ENCODE results near the gene UPK2. TPM values are rescaled to one million over a fixed set of nuclear protein-coding genes. Genes with fewer than 3 reads are reported as not detected.

UPK2 gene
- total and polyA plus RNA-seq, 10 donors = 0.09 to 0.13 TPM; not detected in 8

DNA sequence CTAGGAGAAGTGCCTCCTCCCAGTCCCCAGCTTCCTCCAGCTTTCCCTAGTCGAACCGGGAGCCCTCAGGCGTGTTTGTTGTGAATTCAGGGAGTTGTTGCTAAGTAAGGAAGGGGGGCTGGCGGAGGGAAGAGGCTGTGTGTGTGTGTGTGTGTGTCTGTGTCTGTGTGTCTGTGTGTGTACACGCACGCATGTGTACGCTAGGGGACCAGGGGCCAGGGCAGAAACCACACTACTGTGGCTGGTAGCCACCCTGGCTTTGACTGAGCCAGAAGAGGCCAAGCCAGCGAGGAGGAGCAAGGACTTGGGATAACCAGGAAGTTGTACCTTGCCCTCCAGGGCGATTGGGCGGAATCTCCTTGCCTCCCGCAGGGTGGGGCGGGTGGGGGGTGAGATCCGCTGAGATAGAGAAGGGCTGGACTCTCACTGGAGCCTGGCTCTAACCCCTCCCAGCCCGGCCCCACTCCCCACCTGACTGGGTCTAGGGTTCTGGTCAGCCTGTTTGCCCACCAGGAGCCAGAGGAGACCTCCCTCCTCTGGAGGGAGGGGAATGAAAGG lies 37.9 kb upstream of the UPK2 start:
- no peaks in the 10 kb centered on the region for H3K9me3 ChIP-seq
- peaks cover 0 to 11% (median 0%) of the 10 kb centered on the region in 6 donors for H3K36me3 ChIP-seq
- TF ChIP-seq POLR2AphosphoS5 (IDR thresholded peaks at IDR 0.05) = peak in 2 of 3 donors; percentile 9 to 17
- TF ChIP-seq, protein P1, sequence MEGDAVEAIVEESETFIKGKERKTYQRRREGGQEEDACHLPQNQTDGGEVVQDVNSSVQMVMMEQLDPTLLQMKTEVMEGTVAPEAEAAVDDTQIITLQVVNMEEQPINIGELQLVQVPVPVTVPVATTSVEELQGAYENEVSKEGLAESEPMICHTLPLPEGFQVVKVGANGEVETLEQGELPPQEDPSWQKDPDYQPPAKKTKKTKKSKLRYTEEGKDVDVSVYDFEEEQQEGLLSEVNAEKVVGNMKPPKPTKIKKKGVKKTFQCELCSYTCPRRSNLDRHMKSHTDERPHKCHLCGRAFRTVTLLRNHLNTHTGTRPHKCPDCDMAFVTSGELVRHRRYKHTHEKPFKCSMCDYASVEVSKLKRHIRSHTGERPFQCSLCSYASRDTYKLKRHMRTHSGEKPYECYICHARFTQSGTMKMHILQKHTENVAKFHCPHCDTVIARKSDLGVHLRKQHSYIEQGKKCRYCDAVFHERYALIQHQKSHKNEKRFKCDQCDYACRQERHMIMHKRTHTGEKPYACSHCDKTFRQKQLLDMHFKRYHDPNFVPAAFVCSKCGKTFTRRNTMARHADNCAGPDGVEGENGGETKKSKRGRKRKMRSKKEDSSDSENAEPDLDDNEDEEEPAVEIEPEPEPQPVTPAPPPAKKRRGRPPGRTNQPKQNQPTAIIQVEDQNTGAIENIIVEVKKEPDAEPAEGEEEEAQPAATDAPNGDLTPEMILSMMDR (IDR thresholded peaks at IDR 0.05 in 8 of 11, conservative IDR thresholded peaks at IDR 0.05 in 3 of 11) = no peak
- peak overlapping the region; percentile 69 to 98 (median 90) for H3K27ac ChIP-seq
- 29 to 49% (median 35%) methylated on average over 9 to 14 of the region's 14 CpGs for WGBS, 5 donors
- DNase-seq = peak; percentile 80
- intact Hi-C loops (cut with DNase I; ENCODE audit: low total_unique reads) = no loop called here
- peaks cover 92 to 100% (median 98%) of the 10 kb centered on the region in 6 donors for H3K4me1 ChIP-seq
- H3K27me3 ChIP-seq (replicated peaks in 1 of 7) = no peaks in the 10 kb centered on the region
- peak overlapping the region in 4 of 8 donors; percentile 10 to 95 (median 19) for H3K4me3 ChIP-seq

DNA sequence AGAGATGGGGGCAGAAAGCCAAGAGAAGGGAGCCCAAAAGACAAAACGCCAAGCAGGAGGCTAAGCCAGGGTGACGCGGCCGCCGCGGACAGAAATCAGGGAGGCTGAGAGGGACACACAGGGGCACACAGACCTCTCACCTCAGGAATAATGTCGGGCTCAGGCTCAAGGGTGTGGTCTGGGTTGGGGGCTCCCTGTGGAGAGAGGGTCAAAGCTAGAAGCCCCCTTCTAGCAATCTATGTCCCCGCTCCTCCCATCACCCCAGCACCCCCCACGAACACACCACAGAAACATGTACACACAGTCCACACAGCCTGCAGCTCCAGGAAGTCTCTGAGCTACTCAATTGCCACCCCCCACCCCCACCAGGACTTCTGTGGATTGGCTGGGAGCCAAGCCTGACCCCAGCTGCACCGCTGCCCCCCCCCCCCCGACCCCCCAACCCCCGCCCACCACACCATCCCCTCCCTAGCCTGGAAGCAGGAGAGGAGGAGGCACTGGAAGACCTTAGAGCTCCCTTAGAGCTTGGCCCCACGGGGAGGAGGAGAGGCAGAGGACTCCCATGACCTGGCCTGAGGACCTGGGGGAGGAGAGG lies 37.3 kb upstream of the UPK2 start:
- peaks cover 0 to 12% (median 0%) of the 10 kb centered on the region in 6 donors for H3K36me3 ChIP-seq
- H3K27me3 ChIP-seq (replicated peaks in 1 of 7) = no peaks in the 10 kb centered on the region
- intact Hi-C loops (cut with DNase I; ENCODE audit: low total_unique reads) = no loop called here
- H3K4me1 ChIP-seq = peaks cover 92 to 100% (median 98%) of the 10 kb centered on the region in 6 donors
- DNase-seq = no peak
- no peak for TF ChIP-seq POLR2AphosphoS5 (IDR thresholded peaks at IDR 0.05)
- TF ChIP-seq, protein P1 (IDR thresholded peaks at IDR 0.05 in 8 of 11, conservative IDR thresholded peaks at IDR 0.05 in 3 of 11) = no peak
- no peak for TF ChIP-seq POLR2A (IDR thresholded peaks at IDR 0.05)
- WGBS, 5 donors = 23 to 27% (median 27%) methylated on average over 10 to 13 of the region's 13 CpGs
- no peaks in the 10 kb centered on the region for H3K9me3 ChIP-seq
- H3K27ac ChIP-seq = peak overlapping the region; percentile 69 to 98 (median 92)
- H3K4me3 ChIP-seq = peak overlapping the region in 4 of 8 donors; percentile 10 to 95 (median 19)

DNA sequence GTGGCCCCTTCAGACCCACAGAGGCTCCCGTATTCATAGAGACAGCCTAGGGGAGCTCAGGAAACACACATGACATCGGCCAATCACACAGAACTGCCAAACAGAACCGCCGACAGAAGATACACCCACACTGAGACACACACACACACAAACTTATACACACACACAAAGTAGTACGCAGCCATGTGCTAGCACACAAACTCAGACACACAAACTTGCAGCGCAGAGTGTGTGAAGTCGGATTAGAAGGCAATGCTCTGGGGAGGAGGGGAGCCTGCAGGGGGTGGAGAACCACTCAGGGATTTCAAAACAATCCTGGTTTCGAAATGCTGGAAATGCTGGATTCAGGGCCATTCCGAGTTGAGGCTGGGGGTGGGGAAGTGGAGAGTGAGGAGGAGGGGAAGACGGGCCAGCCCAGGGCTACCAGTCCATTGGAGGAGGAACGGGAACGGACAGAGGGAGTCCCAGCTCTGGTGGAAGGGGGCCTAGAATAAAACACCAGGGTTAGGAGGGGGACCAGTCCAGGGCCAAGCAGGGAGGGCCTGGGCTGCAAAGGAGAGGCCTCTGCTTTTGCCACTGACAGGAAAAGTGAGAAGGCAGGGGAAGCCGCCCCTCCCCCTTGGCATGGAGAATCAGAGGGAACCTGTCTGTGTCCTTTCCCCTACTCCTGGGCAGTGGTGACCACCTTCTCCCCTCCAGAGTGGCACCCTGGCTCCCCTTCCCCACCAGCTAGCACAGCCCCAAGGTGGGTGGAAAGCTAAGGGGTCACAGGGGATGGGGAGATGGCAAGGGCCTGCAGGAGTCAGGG lies 34.8 kb upstream of the UPK2 start:
- intact Hi-C loops (cut with DNase I; ENCODE audit: low total_unique reads) = no loop called here
- Histone ChIP-seq H3K27me3 (replicated peaks in 1 of 7) (no peaks in the 10 kb centered on the region), H3K4me1 (peaks cover 69 to 95% (median 86%) of the 10 kb centered on the region in 6 donors), H3K27ac (peak overlapping the region; percentile 55 to 98 (median 92)), H3K36me3 (peaks cover 0 to 12% (median 0%) of the 10 kb centered on the region in 6 donors), H3K4me3 (peak overlapping the region; percentile 2 to 95 (median 88)), H3K9me3 (no peaks in the 10 kb centered on the region)
- peak; percentile 76 for DNase-seq
- WGBS, 5 donors = 24 to 39% (median 38%) methylated on average over 12 to 13 of the region's 13 CpGs
- TF ChIP-seq POLR2AphosphoS5 (IDR thresholded peaks at IDR 0.05) (peak in 1 of 3 donors; percentile 1), POLR2A (IDR thresholded peaks at IDR 0.05) (no peak)

DNA sequence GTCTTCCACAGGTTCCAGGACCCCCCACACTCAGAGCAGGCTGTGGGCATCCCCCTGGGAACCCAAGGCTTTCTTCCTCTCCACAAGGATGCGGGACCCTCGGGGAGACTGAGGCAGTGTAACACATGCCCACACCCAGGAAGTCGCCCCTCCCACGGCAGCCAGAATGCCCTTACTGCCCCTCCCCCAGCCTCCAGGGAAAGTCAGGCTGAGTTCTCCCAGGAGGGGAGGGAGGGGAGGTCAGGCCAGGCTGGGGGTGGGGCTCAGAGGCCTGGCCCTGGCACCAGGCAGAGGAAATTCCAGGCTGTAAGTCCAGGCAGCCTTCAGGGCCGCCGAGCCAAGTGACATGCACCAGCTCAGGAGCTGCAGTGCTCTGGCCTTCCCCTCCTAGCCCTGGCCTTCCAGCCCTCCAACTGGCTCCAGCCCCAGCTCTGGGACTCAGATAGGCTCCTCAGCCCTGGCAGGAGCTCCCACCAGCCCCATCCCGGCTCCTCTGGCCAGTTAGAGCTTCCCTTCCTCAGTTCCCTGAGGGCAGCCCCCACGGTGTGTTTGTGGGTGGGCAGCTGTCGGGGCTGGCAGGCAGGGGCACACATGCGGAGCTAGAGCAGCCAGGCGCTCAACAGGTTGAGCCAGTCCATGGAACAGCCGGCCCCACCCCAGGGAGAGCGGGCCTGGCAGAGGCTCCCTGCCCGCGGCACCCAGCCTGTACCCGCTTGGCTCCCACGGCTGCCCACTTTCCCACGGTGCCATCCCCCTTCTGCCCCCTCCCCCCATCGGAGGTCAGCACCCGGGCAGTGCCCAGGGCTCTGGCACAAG lies 34.0 kb upstream of the UPK2 start:
- Histone ChIP-seq H3K27ac (peak overlapping the region; percentile 55 to 98 (median 92)), H3K36me3 (peaks cover 0 to 8% (median 0%) of the 10 kb centered on the region in 6 donors), H3K4me3 (peak overlapping the region; percentile 75 to 95 (median 88)), H3K9me3 (no peaks in the 10 kb centered on the region), H3K4me1 (peaks cover 65 to 95% (median 86%) of the 10 kb centered on the region in 6 donors), H3K27me3 (replicated peaks in 1 of 7) (no peaks in the 10 kb centered on the region)
- intact Hi-C loops (cut with DNase I; ENCODE audit: low total_unique reads) = no loop called here
- DNase-seq = peak; percentile 83
- 35 to 53% (median 46%) methylated on average over 9 to 20 of the region's 20 CpGs for WGBS, 5 donors
- TF ChIP-seq, protein P1 (IDR thresholded peaks at IDR 0.05 in 8 of 11, conservative IDR thresholded peaks at IDR 0.05 in 3 of 11) = no peak
- TF ChIP-seq POLR2AphosphoS5 (IDR thresholded peaks at IDR 0.05) = peak; percentile 60 to 85 (median 82)
